Measurements from ENCODE around the gene VAV3. TPM values are rescaled to one million over a fixed set of nuclear protein-coding genes. Genes with fewer than 3 reads are reported as not detected.

The VAV3 gene
- total and polyA plus RNA-seq, 2 donors = 3.8 to 24.2 TPM

- Histone ChIP-seq H3K4me3 (ENCODE audit: low read depth, low read length) (no peak overlapping the region), H3K4me1 (ENCODE audit: insufficient read depth) (no peaks in the 10 kb centered on the region), H3K27ac (ENCODE audit: low read depth) (no peak overlapping the region), H3K36me3 (ENCODE audit: insufficient read depth) (no peaks in the 10 kb centered on the region)
- DNase-seq (ENCODE audit: extremely low spot score) = no peak
Measured at GRCh38 chr1:107597290-107597689, 367.7 kb downstream of the VAV3 start.

GRCh38 chr1:107594536-107594935 lies 370.4 kb downstream of the VAV3 start:
- no peak for DNase-seq (ENCODE audit: extremely low spot score)
- Histone ChIP-seq H3K36me3 (ENCODE audit: insufficient read depth) (no peaks in the 10 kb centered on the region), H3K4me3 (ENCODE audit: low read depth, low read length) (no peak overlapping the region), H3K4me1 (ENCODE audit: insufficient read depth) (no peaks in the 10 kb centered on the region), H3K27ac (ENCODE audit: low read depth) (no peak overlapping the region)
- WGBS = 64% methylated on average over 1 of the region's 1 CpG

- no peak for DNase-seq (ENCODE audit: extremely low spot score)
- no peak overlapping the region for H3K27ac ChIP-seq (ENCODE audit: low read depth)
- 54% methylated on average over 2 of the region's 2 CpGs for WGBS
- no peak overlapping the region for H3K4me3 ChIP-seq (ENCODE audit: low read depth, low read length)
- no peaks in the 10 kb centered on the region for H3K4me1 ChIP-seq (ENCODE audit: insufficient read depth)
- no peaks in the 10 kb centered on the region for H3K36me3 ChIP-seq (ENCODE audit: insufficient read depth)
Measured at GRCh38 chr1:107593501-107594209, 371.3 kb downstream of the VAV3 start.

DNA sequence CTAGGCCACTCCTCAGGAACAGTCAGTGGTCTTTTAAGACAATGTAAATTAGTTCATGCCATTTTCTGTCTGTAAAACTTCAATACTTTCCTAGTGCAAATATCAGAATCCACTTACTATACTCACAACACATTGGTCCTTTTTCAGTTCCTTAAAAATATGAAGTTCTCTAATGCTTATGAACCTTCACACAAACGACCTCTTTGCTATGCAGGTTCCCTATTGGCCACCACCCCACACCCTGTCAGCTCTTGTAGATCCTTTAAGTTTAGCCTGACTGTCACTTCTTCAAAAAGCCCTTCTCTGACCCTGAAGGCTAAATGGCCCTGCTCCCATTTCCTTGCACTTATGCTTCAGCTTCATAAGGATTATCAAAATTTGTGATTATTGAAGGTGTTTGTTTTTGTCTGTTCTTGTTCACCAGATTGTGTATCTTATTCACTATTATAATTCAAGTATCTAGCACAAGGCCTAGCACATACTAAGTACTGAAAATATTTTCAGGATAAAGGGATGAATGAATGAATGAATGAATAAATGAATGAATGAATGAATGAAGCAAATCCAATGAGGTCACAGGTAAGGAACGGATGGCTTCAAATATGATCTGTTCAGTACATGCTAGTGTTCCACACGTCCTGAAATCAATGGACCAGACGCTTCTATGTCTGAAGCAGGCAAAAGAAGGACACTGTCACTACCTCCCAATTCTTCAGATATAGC lies 373.9 kb downstream of the VAV3 start:
- DNase-seq (ENCODE audit: extremely low spot score) = no peak
- H3K27ac ChIP-seq (ENCODE audit: low read depth) = no peak overlapping the region
- no peaks in the 10 kb centered on the region for H3K36me3 ChIP-seq (ENCODE audit: insufficient read depth)
- no peaks in the 10 kb centered on the region for H3K4me1 ChIP-seq (ENCODE audit: insufficient read depth)
- 93% methylated on average over 4 of the region's 4 CpGs for WGBS
- H3K4me3 ChIP-seq (ENCODE audit: low read depth, low read length) = no peak overlapping the region

GRCh38 chr1:107590087-107590486 lies 374.9 kb downstream of the VAV3 start:
- Histone ChIP-seq H3K4me1 (ENCODE audit: insufficient read depth) (no peaks in the 10 kb centered on the region), H3K36me3 (ENCODE audit: insufficient read depth) (no peaks in the 10 kb centered on the region), H3K4me3 (ENCODE audit: low read depth, low read length) (no peak overlapping the region), H3K27ac (ENCODE audit: low read depth) (no peak overlapping the region)
- DNase-seq (ENCODE audit: extremely low spot score) = no peak

DNA sequence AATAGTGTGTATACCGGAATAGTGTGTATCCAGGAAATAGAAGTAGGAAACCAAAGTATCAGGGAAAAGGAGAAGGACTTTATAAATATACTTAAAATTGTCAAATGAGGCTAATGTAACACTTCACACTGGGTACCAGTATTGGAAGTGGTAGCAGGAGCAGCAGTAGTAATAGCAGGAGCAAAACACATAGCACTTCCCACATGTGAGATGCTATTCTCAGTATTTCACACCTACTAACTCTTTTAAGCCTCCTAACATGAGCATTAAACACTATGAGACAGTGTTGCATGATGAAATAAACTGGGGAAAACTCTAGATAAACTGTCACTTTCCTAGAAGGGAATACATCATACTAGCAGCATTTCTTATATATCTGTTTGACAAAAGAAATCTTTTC lies 376.7 kb downstream of the VAV3 start:
- WGBS = 94% methylated on average over 1 of the region's 1 CpG
- no peak overlapping the region for H3K4me3 ChIP-seq (ENCODE audit: low read depth, low read length)
- H3K36me3 ChIP-seq (ENCODE audit: insufficient read depth) = no peaks in the 10 kb centered on the region
- no peak overlapping the region for H3K27ac ChIP-seq (ENCODE audit: low read depth)
- no peak for DNase-seq (ENCODE audit: extremely low spot score)
- H3K4me1 ChIP-seq (ENCODE audit: insufficient read depth) = no peaks in the 10 kb centered on the region

GRCh38 chr1:107575226-107575625 lies 389.8 kb downstream of the VAV3 start:
- Histone ChIP-seq H3K36me3 (ENCODE audit: insufficient read depth) (no peaks in the 10 kb centered on the region), H3K4me1 (ENCODE audit: insufficient read depth) (no peaks in the 10 kb centered on the region), H3K27ac (ENCODE audit: low read depth) (no peak overlapping the region), H3K4me3 (ENCODE audit: low read depth, low read length) (no peak overlapping the region)
- WGBS = 93% methylated on average over 3 of the region's 3 CpGs
- no peak for DNase-seq (ENCODE audit: extremely low spot score)

DNA sequence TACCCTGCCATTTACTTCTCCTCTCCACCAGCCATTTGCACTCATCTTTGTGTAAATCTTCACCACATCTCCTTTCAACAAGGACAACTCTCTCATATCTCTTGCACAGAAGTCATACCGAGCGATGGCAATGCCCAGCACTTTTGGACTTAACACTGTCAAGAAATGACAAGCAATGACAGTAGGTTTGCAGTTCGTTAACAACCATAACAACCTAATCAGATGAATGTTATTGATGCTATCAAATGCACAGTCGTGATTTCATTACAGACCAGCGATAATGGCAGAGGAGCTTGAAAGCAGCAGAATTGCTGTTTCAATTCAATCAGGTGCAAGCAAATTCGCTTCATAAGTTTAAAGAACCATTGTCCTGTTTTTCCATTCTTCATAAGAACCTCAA lies 390.9 kb downstream of the VAV3 start:
- no peak overlapping the region for H3K27ac ChIP-seq (ENCODE audit: low read depth)
- WGBS = 89% methylated on average over 6 of the region's 6 CpGs

GRCh38 chr1:107572674-107573211 lies 392.2 kb downstream of the VAV3 start:
- 30% methylated on average over 3 of the region's 3 CpGs for WGBS
- Histone ChIP-seq H3K4me1 (ENCODE audit: insufficient read depth) (no peaks in the 10 kb centered on the region), H3K27ac (ENCODE audit: low read depth) (no peak overlapping the region), H3K36me3 (ENCODE audit: insufficient read depth) (no peaks in the 10 kb centered on the region), H3K4me3 (ENCODE audit: low read depth, low read length) (no peak overlapping the region)
- DNase-seq (ENCODE audit: extremely low spot score) = peak; percentile 39

More for the DNA sequence above, 390.9 kb downstream of the VAV3 start:
- no peak for DNase-seq (ENCODE audit: extremely low spot score)
- Histone ChIP-seq H3K4me1 (ENCODE audit: insufficient read depth) (no peaks in the 10 kb centered on the region), H3K4me3 (ENCODE audit: low read depth, low read length) (no peak overlapping the region), H3K36me3 (ENCODE audit: insufficient read depth) (no peaks in the 10 kb centered on the region)

DNA sequence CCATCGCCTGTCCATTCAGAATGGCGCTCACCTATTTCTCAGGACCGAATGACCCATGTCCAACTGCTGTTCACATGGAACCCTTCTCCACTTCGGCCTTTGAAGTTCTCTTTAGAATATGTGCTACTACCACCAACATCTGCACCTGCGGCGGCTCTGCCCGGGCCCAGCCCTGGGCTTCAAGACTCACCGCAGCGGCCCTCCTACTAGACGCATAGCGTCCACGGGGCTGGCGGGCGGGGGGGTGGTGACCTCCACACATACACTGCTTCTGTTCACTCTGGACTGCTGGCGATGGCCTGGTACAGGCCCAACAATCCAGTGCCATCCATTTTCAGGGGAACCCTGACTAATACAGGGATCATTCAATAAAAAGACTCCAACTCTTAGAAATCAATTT lies 394.2 kb downstream of the VAV3 start:
- H3K4me1 ChIP-seq (ENCODE audit: insufficient read depth) = no peaks in the 10 kb centered on the region
- no peak overlapping the region for H3K27ac ChIP-seq (ENCODE audit: low read depth)
- 99% methylated on average over 15 of the region's 15 CpGs for WGBS
- no peaks in the 10 kb centered on the region for H3K36me3 ChIP-seq (ENCODE audit: insufficient read depth)
- H3K4me3 ChIP-seq (ENCODE audit: low read depth, low read length) = no peak overlapping the region
- no peak for DNase-seq (ENCODE audit: extremely low spot score)

- no peak overlapping the region for H3K27ac ChIP-seq (ENCODE audit: low read depth)
- 53% methylated on average over 3 of the region's 3 CpGs for WGBS
- H3K4me1 ChIP-seq (ENCODE audit: insufficient read depth) = no peaks in the 10 kb centered on the region
- H3K36me3 ChIP-seq (ENCODE audit: insufficient read depth) = no peaks in the 10 kb centered on the region
- no peak overlapping the region for H3K4me3 ChIP-seq (ENCODE audit: low read depth, low read length)
- DNase-seq (ENCODE audit: extremely low spot score) = no peak
Measured at GRCh38 chr1:107563441-107563840, 401.5 kb downstream of the VAV3 start.

GRCh38 chr1:107559881-107560280 lies 405.1 kb downstream of the VAV3 start:
- no peak overlapping the region for H3K4me3 ChIP-seq (ENCODE audit: low read depth, low read length)
- 91% methylated on average over 3 of the region's 3 CpGs for WGBS
- H3K36me3 ChIP-seq (ENCODE audit: insufficient read depth) = no peaks in the 10 kb centered on the region
- H3K4me1 ChIP-seq (ENCODE audit: insufficient read depth) = no peaks in the 10 kb centered on the region
- no peak overlapping the region for H3K27ac ChIP-seq (ENCODE audit: low read depth)
- DNase-seq (ENCODE audit: extremely low spot score) = no peak

- no peak for DNase-seq (ENCODE audit: extremely low spot score)
- H3K4me3 ChIP-seq (ENCODE audit: low read depth, low read length) = no peak overlapping the region
- H3K4me1 ChIP-seq (ENCODE audit: insufficient read depth) = no peaks in the 10 kb centered on the region
- no peaks in the 10 kb centered on the region for H3K36me3 ChIP-seq (ENCODE audit: insufficient read depth)
- 85% methylated on average over 2 of the region's 2 CpGs for WGBS
- no peak overlapping the region for H3K27ac ChIP-seq (ENCODE audit: low read depth)
Measured at GRCh38 chr1:107557095-107557494, 407.9 kb downstream of the VAV3 start.

DNA sequence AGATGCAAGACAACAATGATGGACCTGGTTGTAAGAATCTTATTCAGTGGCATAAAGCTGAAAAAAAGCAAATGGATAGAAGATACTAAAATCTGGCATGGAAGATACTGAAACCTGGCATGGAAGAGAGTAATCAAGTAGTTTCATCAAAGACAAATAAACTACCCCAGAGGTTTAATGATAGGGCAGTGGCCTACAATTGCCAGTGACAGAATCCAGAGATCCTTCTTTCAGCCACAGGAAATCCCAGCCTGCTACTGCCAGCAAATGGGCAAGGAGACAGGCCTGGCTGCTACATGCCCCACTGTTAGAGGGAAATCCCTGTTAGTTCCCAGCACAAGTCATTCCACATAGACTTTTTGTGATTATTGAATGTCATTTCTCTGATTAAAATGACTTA lies 409.4 kb downstream of the VAV3 start:
- Histone ChIP-seq H3K4me3 (ENCODE audit: low read depth, low read length) (no peak overlapping the region), H3K36me3 (ENCODE audit: insufficient read depth) (no peaks in the 10 kb centered on the region), H3K27ac (ENCODE audit: low read depth) (no peak overlapping the region), H3K4me1 (ENCODE audit: insufficient read depth) (no peaks in the 10 kb centered on the region)
- DNase-seq (ENCODE audit: extremely low spot score) = no peak

Data from urinary bladder (tissue), 4 donors.